GM23338 (cell line): ENCODE results near the gene CATSPERZ. TPM values are rescaled to one million over a fixed set of nuclear protein-coding genes. Genes with fewer than 3 reads are reported as not detected.

Experiments used
- ATAC-seq: fragments of 200-7000 bp; cut with Tn5 transposase; 3 replicates; pipeline ENCODE4 v1.9.1; 2020
- DNase-seq: peaks from one replicate; pipeline ENCODE4 v3.0.0-alpha.2; 2015; ENCODE audit warnings: low spot score
- H2AFZ ChIP-seq: fragments of 200-600 bp; sonication (generic); 2 replicates; pipeline ENCODE4 v1.8.0; 2016; ENCODE audit warnings: antibody characterized with exemption, mild to moderate bottlenecking, moderate library complexity
- H3F3A ChIP-seq: fragments of 200-600 bp; sonication (generic); replicated peaks from 2 replicates; pipeline ENCODE4 v1.8.0; 2017; ENCODE audit warnings: antibody characterized with exemption, mixed run types, low read depth
- H3K27ac ChIP-seq: fragments of 200-600 bp; sonication (generic); 2 replicates; pipeline ENCODE4 v1.6.1; 2016; ENCODE audit warnings: low read depth
- H3K27me3 ChIP-seq: fragments of 200-600 bp; sonication (generic); 2 replicates; pipeline ENCODE4 v1.8.0; 2016; ENCODE audit warnings: mild to moderate bottlenecking, mixed run types, moderate library complexity; ENCODE audit not compliant: insufficient read depth
- H3K36me3 ChIP-seq: fragments of 200-600 bp; sonication (generic); 2 replicates; pipeline ENCODE4 v1.8.0; 2016; ENCODE audit warnings: mild to moderate bottlenecking; ENCODE audit not compliant: insufficient read depth
- H3K4me1 ChIP-seq: fragments of 200-600 bp; sonication (generic); 2 replicates; pipeline ENCODE4 v1.8.0; 2016; ENCODE audit warnings: mild to moderate bottlenecking, moderate library complexity; ENCODE audit not compliant: insufficient read depth
- H3K4me2 ChIP-seq: fragments of 200-600 bp; sonication (generic); 2 replicates; pipeline ENCODE4 v1.7.1; 2017; ENCODE audit warnings: mixed run types
- H3K4me3 ChIP-seq: fragments of 200-600 bp; sonication (generic); 2 replicates; pipeline ENCODE4 v1.6.1; 2016; ENCODE audit warnings: mixed run types
- H3K79me2 ChIP-seq: fragments of 200-600 bp; sonication (generic); replicated peaks from 2 replicates; pipeline ENCODE4 v1.8.0; 2017; ENCODE audit warnings: mild to moderate bottlenecking; ENCODE audit not compliant: insufficient read depth
- H3K9me2 ChIP-seq: fragments of 200-600 bp; sonication (generic); 2 replicates; pipeline ENCODE4 v1.8.0; 2017; ENCODE audit not compliant: insufficient read depth
- H4K20me1 ChIP-seq: fragments of 200-600 bp; sonication (generic); replicated peaks from 2 replicates; pipeline ENCODE4 v1.8.0; 2017; ENCODE audit warnings: mild to moderate bottlenecking; ENCODE audit not compliant: insufficient read depth
- H3K27ac Mint-ChIP-seq: 2 replicates; pipeline ENCODE4 v1.8.0; 2020; ENCODE audit warnings: inconsistent platforms, mild to moderate bottlenecking, moderate library complexity, mixed read lengths
- H3K27me3 Mint-ChIP-seq: 3 replicates; pipeline ENCODE4 v1.8.0; 2022; ENCODE audit warnings: low read depth, mild to moderate bottlenecking, moderate library complexity, mixed read lengths, inconsistent platforms; ENCODE audit not compliant: insufficient read depth, poor library complexity
- H3K36me3 Mint-ChIP-seq: 3 replicates; pipeline ENCODE4 v1.8.0; 2021; ENCODE audit warnings: low read depth, mild to moderate bottlenecking, inconsistent platforms, moderate library complexity, mixed read lengths
- H3K4me1 Mint-ChIP-seq: 3 replicates; pipeline ENCODE4 v1.8.0; 2020; ENCODE audit warnings: mild to moderate bottlenecking, inconsistent platforms, mixed read lengths
- H3K4me3 Mint-ChIP-seq: 3 replicates; pipeline ENCODE4 v1.8.0; 2021; ENCODE audit warnings: moderate library complexity, mild to moderate bottlenecking, inconsistent platforms, mixed read lengths
- H3K9me3 Mint-ChIP-seq: 3 replicates; pipeline ENCODE4 v1.8.0; 2020; ENCODE audit warnings: moderate library complexity, mild to moderate bottlenecking, inconsistent platforms, mixed read lengths
- CREB1 ChIP-seq: fragments of 250-450 bp; sonication (Bioruptor Pico); IDR thresholded peaks from 2 replicates; pipeline ENCODE4 v1.5.0; 2020; ENCODE audit warnings: low read depth, mild to moderate bottlenecking, moderate library complexity
- ETS1 ChIP-seq: IDR thresholded peaks from 2 replicates; pipeline ENCODE4 v1.6.1; 2016; ENCODE audit warnings: antibody characterized with exemption
- EZH2 ChIP-seq: fragments of 200-600 bp; sonication (generic); IDR thresholded peaks from one replicate; pipeline ENCODE4 v1.8.0; 2017; ENCODE audit warnings: antibody characterized with exemption, mild to moderate bottlenecking, low read depth; ENCODE audit not compliant: unreplicated experiment
- EZH2phosphoT487 ChIP-seq: fragments of 200-600 bp; sonication (generic); IDR thresholded peaks from one replicate; pipeline ENCODE4 v1.8.1; 2018; ENCODE audit warnings: antibody characterized with exemption; ENCODE audit not compliant: unreplicated experiment
- JUNB ChIP-seq: IDR thresholded peaks from one replicate; pipeline ENCODE4 v1.6.1; 2016; ENCODE audit warnings: antibody characterized with exemption; ENCODE audit not compliant: unreplicated experiment
- NANOG ChIP-seq: IDR thresholded peaks from 2 replicates; pipeline ENCODE4 v1.6.1; 2016; ENCODE audit warnings: antibody characterized with exemption, borderline replicate concordance
- POLR2AphosphoS5 ChIP-seq: IDR thresholded peaks from 2 replicates; pipeline ENCODE4 v1.6.1; 2016; ENCODE audit warnings: antibody characterized with exemption, low read depth
- STAT1 ChIP-seq: IDR thresholded peaks from one replicate; pipeline ENCODE4 v1.6.1; 2016; ENCODE audit warnings: antibody characterized with exemption; ENCODE audit not compliant: unreplicated experiment
- ZNF114 ChIP-seq: fragments of 250-450 bp; sonication (Bioruptor Pico); IDR thresholded peaks from 2 replicates; pipeline ENCODE4 v1.5.0; 2020; ENCODE audit warnings: mild to moderate bottlenecking, moderate library complexity
- ZNF331 ChIP-seq: fragments of 250-450 bp; sonication (Bioruptor Pico); IDR thresholded peaks from 2 replicates; pipeline ENCODE4 v1.5.0; 2020; ENCODE audit warnings: low read depth, mild to moderate bottlenecking, moderate library complexity
- ZNF462 ChIP-seq: fragments of 250-450 bp; sonication (Bioruptor Pico); IDR thresholded peaks from 2 replicates; pipeline ENCODE4 v1.5.0; 2020; ENCODE audit warnings: mild to moderate bottlenecking, moderate library complexity
- polyA plus RNA-seq: library from polyadenylated mRNA; unstranded; fragments of >200 nt; fragmentation: Nextera tagmentation; extraction: Ambion mirVana; gene quantifications from 2 replicates; pipeline ENCODE4 v1.2.1, GENCODE V29; 2016
- total RNA-seq: library from RNA; depleted of rRNA; stranded (reverse); fragments of >200 nt; shearing (Covaris generic); gene quantifications from 2 replicates; pipeline ENCODE4 v1.2.3, GENCODE V29; 2014
- TF ChIP-seq, protein P1 (sequence below): IDR thresholded peaks from one replicate; pipeline ENCODE4 v1.6.1; 2018; ENCODE audit warnings: antibody characterized with exemption; ENCODE audit not compliant: unreplicated experiment
- TF ChIP-seq, protein P2 (sequence below), 2 experiments: fragments of 200-600 bp in 1 of 2; sonication (generic) in 1 of 2; conservative IDR thresholded peaks; 2 replicates each; pipeline versions ENCODE4 v1.5.1 to v1.6.1; 2016 to 2017; ENCODE audit warnings: antibody characterized with exemption in 2 of 2, low read depth in 2 of 2, mild to moderate bottlenecking in 2 of 2, moderate library complexity in 1 of 2

The CATSPERZ gene
- total and polyA plus RNA-seq, 2 experiments from 2014 or later = 0.99 TPM; not detected in 1

DNA sequence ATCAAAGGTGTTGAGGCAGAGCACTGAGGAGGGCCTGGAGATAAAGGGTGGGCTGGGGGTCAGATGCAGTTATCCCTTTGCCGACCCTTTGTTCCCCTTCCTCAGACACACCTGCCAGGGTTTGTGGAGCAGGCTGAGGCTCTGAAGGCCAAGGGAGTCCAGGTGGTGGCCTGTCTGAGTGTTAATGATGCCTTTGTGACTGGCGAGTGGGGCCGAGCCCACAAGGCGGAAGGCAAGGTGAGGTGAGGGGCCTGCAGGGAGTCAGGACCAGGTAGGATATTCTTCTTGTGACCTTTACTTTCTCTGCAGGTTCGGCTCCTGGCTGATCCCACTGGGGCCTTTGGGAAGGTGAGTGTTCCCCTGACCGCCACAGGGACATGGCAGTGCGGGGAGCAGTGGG is 20.4 kb downstream of the CATSPERZ start:
- no peaks in the 10 kb centered on the region for H3K27me3 ChIP-seq
- peaks cover 16% of the 10 kb centered on the region for H3K79me2 ChIP-seq
- no peak for DNase-seq
- H3K27ac ChIP-seq = no peak overlapping the region
- Mint-ChIP-seq H3K27ac (no peak overlapping the region), H3K4me3 (peak overlapping the region; percentile 98; the same call in 2 of the 3 replicates), H3K36me3 (peaks cover 38% of the 10 kb centered on the region), H3K9me3 (no peaks in the 10 kb centered on the region; the same call in 1 of the 3 replicates), H3K4me1 (peaks cover 27% of the 10 kb centered on the region), H3K27me3 (peaks cover 21% of the 10 kb centered on the region)
- TF ChIP-seq NANOG = no peak
- TF ChIP-seq, protein P1, sequence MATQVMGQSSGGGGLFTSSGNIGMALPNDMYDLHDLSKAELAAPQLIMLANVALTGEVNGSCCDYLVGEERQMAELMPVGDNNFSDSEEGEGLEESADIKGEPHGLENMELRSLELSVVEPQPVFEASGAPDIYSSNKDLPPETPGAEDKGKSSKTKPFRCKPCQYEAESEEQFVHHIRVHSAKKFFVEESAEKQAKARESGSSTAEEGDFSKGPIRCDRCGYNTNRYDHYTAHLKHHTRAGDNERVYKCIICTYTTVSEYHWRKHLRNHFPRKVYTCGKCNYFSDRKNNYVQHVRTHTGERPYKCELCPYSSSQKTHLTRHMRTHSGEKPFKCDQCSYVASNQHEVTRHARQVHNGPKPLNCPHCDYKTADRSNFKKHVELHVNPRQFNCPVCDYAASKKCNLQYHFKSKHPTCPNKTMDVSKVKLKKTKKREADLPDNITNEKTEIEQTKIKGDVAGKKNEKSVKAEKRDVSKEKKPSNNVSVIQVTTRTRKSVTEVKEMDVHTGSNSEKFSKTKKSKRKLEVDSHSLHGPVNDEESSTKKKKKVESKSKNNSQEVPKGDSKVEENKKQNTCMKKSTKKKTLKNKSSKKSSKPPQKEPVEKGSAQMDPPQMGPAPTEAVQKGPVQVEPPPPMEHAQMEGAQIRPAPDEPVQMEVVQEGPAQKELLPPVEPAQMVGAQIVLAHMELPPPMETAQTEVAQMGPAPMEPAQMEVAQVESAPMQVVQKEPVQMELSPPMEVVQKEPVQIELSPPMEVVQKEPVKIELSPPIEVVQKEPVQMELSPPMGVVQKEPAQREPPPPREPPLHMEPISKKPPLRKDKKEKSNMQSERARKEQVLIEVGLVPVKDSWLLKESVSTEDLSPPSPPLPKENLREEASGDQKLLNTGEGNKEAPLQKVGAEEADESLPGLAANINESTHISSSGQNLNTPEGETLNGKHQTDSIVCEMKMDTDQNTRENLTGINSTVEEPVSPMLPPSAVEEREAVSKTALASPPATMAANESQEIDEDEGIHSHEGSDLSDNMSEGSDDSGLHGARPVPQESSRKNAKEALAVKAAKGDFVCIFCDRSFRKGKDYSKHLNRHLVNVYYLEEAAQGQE = no peak
- TF ChIP-seq ZNF114 (CRISPR knock-in tag) = no peak
- TF ChIP-seq JUNB = no peak
- no peak for TF ChIP-seq ZNF331 (CRISPR knock-in tag)
- TF ChIP-seq EZH2phosphoT487 = no peak
- TF ChIP-seq ETS1 = no peak
- no peak for TF ChIP-seq EZH2
- TF ChIP-seq POLR2AphosphoS5 = no peak
- TF ChIP-seq STAT1 = no peak
- no peak for TF ChIP-seq CREB1 (CRISPR knock-in tag)
- TF ChIP-seq, protein P2, sequence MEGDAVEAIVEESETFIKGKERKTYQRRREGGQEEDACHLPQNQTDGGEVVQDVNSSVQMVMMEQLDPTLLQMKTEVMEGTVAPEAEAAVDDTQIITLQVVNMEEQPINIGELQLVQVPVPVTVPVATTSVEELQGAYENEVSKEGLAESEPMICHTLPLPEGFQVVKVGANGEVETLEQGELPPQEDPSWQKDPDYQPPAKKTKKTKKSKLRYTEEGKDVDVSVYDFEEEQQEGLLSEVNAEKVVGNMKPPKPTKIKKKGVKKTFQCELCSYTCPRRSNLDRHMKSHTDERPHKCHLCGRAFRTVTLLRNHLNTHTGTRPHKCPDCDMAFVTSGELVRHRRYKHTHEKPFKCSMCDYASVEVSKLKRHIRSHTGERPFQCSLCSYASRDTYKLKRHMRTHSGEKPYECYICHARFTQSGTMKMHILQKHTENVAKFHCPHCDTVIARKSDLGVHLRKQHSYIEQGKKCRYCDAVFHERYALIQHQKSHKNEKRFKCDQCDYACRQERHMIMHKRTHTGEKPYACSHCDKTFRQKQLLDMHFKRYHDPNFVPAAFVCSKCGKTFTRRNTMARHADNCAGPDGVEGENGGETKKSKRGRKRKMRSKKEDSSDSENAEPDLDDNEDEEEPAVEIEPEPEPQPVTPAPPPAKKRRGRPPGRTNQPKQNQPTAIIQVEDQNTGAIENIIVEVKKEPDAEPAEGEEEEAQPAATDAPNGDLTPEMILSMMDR (conservative IDR thresholded peaks at IDR 0.05; ENCODE audit: low read depth in 2 of 2) = no peak
- no peak for TF ChIP-seq ZNF462 (CRISPR knock-in tag)
- ATAC-seq = no peak
- H4K20me1 ChIP-seq = no peaks in the 10 kb centered on the region; the same call in 1 of the 2 replicates
- no peak overlapping the region for H2AFZ ChIP-seq
- no peak overlapping the region for H3K4me2 ChIP-seq
- 0 out of 2 replicates have a peak, but pooled peaks cover 8% of the 10 kb centered on the region for H3F3A ChIP-seq
- H3K4me3 ChIP-seq = no peak overlapping the region
- H3K4me1 ChIP-seq = peaks cover 17% of the 10 kb centered on the region
- no peaks in the 10 kb centered on the region for H3K9me2 ChIP-seq
- peaks cover 3% of the 10 kb centered on the region; the same call in 1 of the 2 replicates for H3K36me3 ChIP-seq
